Right lobe of liver (tissue), 6 donors: ENCODE results near the gene USP44. TPM values are rescaled to one million over a fixed set of nuclear protein-coding genes. Genes with fewer than 3 reads are reported as not detected.

ENCODE experiments used
- ATAC-seq, 4 donors: fragments of 200-7000 bp; cut with Tn5 transposase; one replicate each; pipeline ENCODE4 v1.9.1; 2020; ENCODE audit warnings: mild to moderate bottlenecking in 4 of 4, moderate library complexity in 4 of 4
- DNase-seq, 3 donors: peaks; one replicate each; pipeline ENCODE4 v3.0.0-alpha.2; 2020
- H3K27ac ChIP-seq, 3 donors: fragments of 200-600 bp; one replicate each; pipeline ENCODE4 v1.8.0; 2022
- H3K27me3 ChIP-seq, 2 donors: fragments of 200-600 bp; one replicate each; pipeline ENCODE4 v1.8.0; 2022
- H3K36me3 ChIP-seq, 4 donors: fragments of 200-600 bp; sonication (generic) in 1 of 4; one replicate each; pipeline versions ENCODE4 v1.5.1 to v1.8.0; 2017 to 2022; ENCODE audit warnings: control low read depth in 1 of 4
- H3K4me1 ChIP-seq, 4 donors: fragments of 200-600 bp; sonication (generic) in 1 of 4; one replicate each; pipeline versions ENCODE4 v1.5.1 to v1.8.0; 2017 to 2022; ENCODE audit warnings: control low read depth in 1 of 4
- H3K4me3 ChIP-seq, 3 donors: fragments of 200-600 bp; one replicate each; pipeline ENCODE4 v1.8.0; 2022
- H3K9me3 ChIP-seq, 4 donors: fragments of 200-600 bp; sonication (generic) in 1 of 4; one replicate each; pipeline versions ENCODE4 v1.5.1 to v1.8.0; 2017 to 2022; ENCODE audit warnings: control low read depth in 1 of 4
- POLR2A ChIP-seq: fragments of 450-650 bp; IDR thresholded peaks from one replicate; pipeline ENCODE4 v1.6.1; 2017; ENCODE audit warnings: antibody characterized with exemption, mild to moderate bottlenecking
- WGBS: methylation state at CpG from one replicate; pipeline ENCODE4 v1.1.6; 2018; ENCODE audit warnings: low coverage, low lambda C conversion rate; ENCODE audit not compliant: insufficient coverage; ENCODE audit errors: missing lambda C conversion rate; 5-methylcytosine and 5-hydroxymethylcytosine counted together
- intact Hi-C, 2 donors: fragments of 100-400 bp; cut with DNase I; formaldehyde crosslinking; loops; one replicate each; pipeline versions ENCODE4 v1.11.2 to v1.14.1; 2022
- total RNA-seq, 6 experiments: library from RNA; depleted of rRNA in 2 of 6; stranded (reverse); fragments of >200 nt in 2 of 6; fragmentation: NEBNext Ultra II Directional in 3 of 6; extraction: Animal tissue kit (Norgen Biotek cat#: 25700) in 3 of 6; gene quantifications; one replicate each; pipeline versions ENCODE4 v1.1.0 to v1.2.4, GENCODE V29; 2016 to 2023
- TF ChIP-seq, protein P1 (sequence below), 4 donors: fragments of 200-600 bp in 3 of 4; fragments of 450-650 bp in 1 of 4; IDR thresholded peaks; one replicate each; pipeline versions ENCODE4 v1.5.1 to v1.8.0; 2016 to 2022; ENCODE audit warnings: antibody characterized with exemption in 4 of 4, mild to moderate bottlenecking in 2 of 4
- donor health status: DM: no; HTN: yes; CAD: no.
- donor health status: DM: no; HTN: no; CAD: no.
- donor health status: DM: no; HTN: no; CAD: no.
- donor health status: DM: no; HTN: yes; CAD: no.
- donor health status: DM: no; HTN: yes; CAD: no.

Gene USP44
- total RNA-seq, 6 experiments from 2014 or later = 0.22 to 0.31 (median 0.23) TPM; not detected in 2

DNA sequence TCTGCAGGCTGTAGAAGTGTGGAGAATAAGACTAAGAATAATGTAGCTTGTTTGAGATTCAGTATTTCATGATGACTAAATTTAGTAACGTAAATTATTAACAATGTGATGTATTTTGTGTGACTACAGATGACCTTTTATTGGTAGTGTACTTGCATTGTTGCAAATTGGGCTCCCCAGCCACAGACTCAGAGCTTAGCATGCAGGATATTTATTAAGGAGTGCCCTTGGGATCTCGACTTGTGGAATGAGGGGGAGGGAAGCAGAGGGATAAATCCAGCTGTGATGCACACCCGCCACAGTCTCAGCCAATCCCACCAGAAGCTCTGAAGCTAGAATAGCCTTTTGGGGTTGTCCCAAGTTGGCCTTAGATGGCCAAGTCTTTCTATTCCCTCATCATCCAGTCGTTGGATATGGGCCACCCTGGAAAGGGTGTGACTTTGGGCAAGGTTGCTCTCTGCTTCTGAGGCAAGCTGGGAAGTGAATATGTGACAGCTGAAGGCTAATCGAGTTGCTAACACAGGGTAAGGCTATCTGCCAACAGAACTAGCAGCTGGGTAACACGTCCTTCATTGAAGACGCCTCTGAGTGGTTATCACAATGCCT, 42.1 kb upstream of the USP44 start:
- DNase-seq (no peak), ATAC-seq (no peak)
- no peak overlapping the region for H3K4me3 ChIP-seq
- no peaks in the 10 kb centered on the region for H3K9me3 ChIP-seq
- TF ChIP-seq, protein P1, sequence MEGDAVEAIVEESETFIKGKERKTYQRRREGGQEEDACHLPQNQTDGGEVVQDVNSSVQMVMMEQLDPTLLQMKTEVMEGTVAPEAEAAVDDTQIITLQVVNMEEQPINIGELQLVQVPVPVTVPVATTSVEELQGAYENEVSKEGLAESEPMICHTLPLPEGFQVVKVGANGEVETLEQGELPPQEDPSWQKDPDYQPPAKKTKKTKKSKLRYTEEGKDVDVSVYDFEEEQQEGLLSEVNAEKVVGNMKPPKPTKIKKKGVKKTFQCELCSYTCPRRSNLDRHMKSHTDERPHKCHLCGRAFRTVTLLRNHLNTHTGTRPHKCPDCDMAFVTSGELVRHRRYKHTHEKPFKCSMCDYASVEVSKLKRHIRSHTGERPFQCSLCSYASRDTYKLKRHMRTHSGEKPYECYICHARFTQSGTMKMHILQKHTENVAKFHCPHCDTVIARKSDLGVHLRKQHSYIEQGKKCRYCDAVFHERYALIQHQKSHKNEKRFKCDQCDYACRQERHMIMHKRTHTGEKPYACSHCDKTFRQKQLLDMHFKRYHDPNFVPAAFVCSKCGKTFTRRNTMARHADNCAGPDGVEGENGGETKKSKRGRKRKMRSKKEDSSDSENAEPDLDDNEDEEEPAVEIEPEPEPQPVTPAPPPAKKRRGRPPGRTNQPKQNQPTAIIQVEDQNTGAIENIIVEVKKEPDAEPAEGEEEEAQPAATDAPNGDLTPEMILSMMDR (IDR thresholded peaks at IDR 0.05) = no peak
- no peak for TF ChIP-seq POLR2A
- no peaks in the 10 kb centered on the region for H3K4me1 ChIP-seq
- intact Hi-C loops = no loop called here
- no peaks in the 10 kb centered on the region for H3K36me3 ChIP-seq
- H3K27me3 ChIP-seq = no peaks in the 10 kb centered on the region
- 58% methylated on average over 6 of the region's 7 CpGs for whole genome bisulfite sequencing
- no peak overlapping the region for H3K27ac ChIP-seq

- WGBS = 48% methylated on average over 2 of the region's 2 CpGs
- intact Hi-C loops = no loop called here
- Histone ChIP-seq H3K9me3 (no peaks in the 10 kb centered on the region), H3K4me3 (no peak overlapping the region), H3K36me3 (no peaks in the 10 kb centered on the region), H3K27ac (no peak overlapping the region), H3K27me3 (no peaks in the 10 kb centered on the region), H3K4me1 (no peaks in the 10 kb centered on the region)
- ATAC-seq (no peak), DNase-seq (no peak)
- no peak for TF ChIP-seq POLR2A
- TF ChIP-seq, protein P1 (IDR thresholded peaks at IDR 0.05) = no peak
Observed at GRCh38 chr12:95591731-95592130, 40.5 kb upstream of the USP44 start.

GRCh38 chr12:95590775-95591174, 39.5 kb upstream of the USP44 start:
- no CpG with 5 or more reads among the region's 2 CpGs for WGBS
- intact Hi-C loops = no loop called here
- Histone ChIP-seq H3K9me3 (no peaks in the 10 kb centered on the region), H3K4me3 (no peak overlapping the region), H3K27me3 (no peaks in the 10 kb centered on the region), H3K36me3 (no peaks in the 10 kb centered on the region), H3K27ac (no peak overlapping the region), H3K4me1 (no peaks in the 10 kb centered on the region)
- DNase-seq (no peak), ATAC-seq (no peak)
- TF ChIP-seq, protein P1 (IDR thresholded peaks at IDR 0.05) = no peak
- TF ChIP-seq POLR2A = no peak

GRCh38 chr12:95583933-95584332, 32.7 kb upstream of the USP44 start:
- no peak for ATAC-seq
- no peak for TF ChIP-seq POLR2A
- TF ChIP-seq, protein P1 (IDR thresholded peaks at IDR 0.05) = no peak
- no peak overlapping the region for H3K4me3 ChIP-seq
- no peaks in the 10 kb centered on the region for H3K27me3 ChIP-seq
- no peaks in the 10 kb centered on the region for H3K4me1 ChIP-seq
- intact Hi-C loops = loop anchor here in 1 of 2 donors (10.0 kb wide), 1 partner anchor 231 kb away; no protein-coding TSS in a partner anchor
- 75% methylated on average over 2 of the region's 2 CpGs for WGBS
- no peak overlapping the region for H3K27ac ChIP-seq
- H3K9me3 ChIP-seq = no peaks in the 10 kb centered on the region
- no peak for DNase-seq
- no peaks in the 10 kb centered on the region for H3K36me3 ChIP-seq
